Measurements from ENCODE around the gene MAP2K1.

The MAP2K1 gene

GRCh38 chr15:66491846-66492245, 105.1 kb downstream of the MAP2K1 start:
- no peak for TF ChIP-seq CTCF (IDR thresholded peaks at IDR 0.05)

- TF ChIP-seq CTCF (IDR thresholded peaks at IDR 0.05): no peak
These were observed 107.5 kb downstream of the MAP2K1 start for GRCh38 chr15:66494262-66494661.

GRCh38 chr15:66496951-66497501, 110.3 kb downstream of the MAP2K1 start:
- TF ChIP-seq CTCF (IDR thresholded peaks at IDR 0.05): no peak

GRCh38 chr15:66497502-66498455, 111.1 kb downstream of the MAP2K1 start, which contains the start of gene SNAPC5:
TSS of gene SNAPC5 (minus strand) at chr15:66497762. CDS start at chr15:66497731, 31 bp downstream.
- TF ChIP-seq CTCF (IDR thresholded peaks at IDR 0.05): peak; percentile 98

- TF ChIP-seq CTCF (IDR thresholded peaks at IDR 0.05): no peak
These were observed 112.0 kb downstream of the MAP2K1 start for GRCh38 chr15:66498501-66499386.

- no peak for TF ChIP-seq CTCF (IDR thresholded peaks at IDR 0.05)
These were observed 115.8 kb downstream of the MAP2K1 start for GRCh38 chr15:66502491-66502890.

Measured in LNCAP (cell line).